ENCODE data around the gene TFB2M.
A peak's percentile ranks its signal among the peaks of the same experiment; 100 is the strongest.

The TFB2M gene

GRCh38 chr1:246527402-246528088, 38.5 kb downstream of the TFB2M start:
- TF ChIP-seq CTCF (IDR thresholded peaks at IDR 0.05; ENCODE audit: insufficient read depth, low read depth, low read length, missing control alignments): no peak
- DNase-seq (ENCODE audit: low read depth): peak; percentile 81
- H3K4me3 ChIP-seq (ENCODE audit: low read depth, low read length): no peak overlapping the region

- no peak for DNase-seq (ENCODE audit: low read depth)
- H3K4me3 ChIP-seq (ENCODE audit: low read depth, low read length): no peak overlapping the region
- no peak for TF ChIP-seq CTCF (IDR thresholded peaks at IDR 0.05; ENCODE audit: insufficient read depth, low read depth, low read length, missing control alignments)
Observed at GRCh38 chr1:246526915-246527314, 39.1 kb downstream of the TFB2M start.

GRCh38 chr1:246526380-246526779, 39.7 kb downstream of the TFB2M start:
- DNase-seq (ENCODE audit: low read depth): no peak
- no peak overlapping the region for H3K4me3 ChIP-seq (ENCODE audit: low read depth, low read length)
- no peak for TF ChIP-seq CTCF (IDR thresholded peaks at IDR 0.05; ENCODE audit: insufficient read depth, low read depth, low read length, missing control alignments)

GRCh38 chr1:246519514-246519913, 46.5 kb downstream of the TFB2M start:
- TF ChIP-seq CTCF (IDR thresholded peaks at IDR 0.05; ENCODE audit: insufficient read depth, low read depth, low read length, missing control alignments): no peak
- DNase-seq (ENCODE audit: low read depth): no peak
- H3K4me3 ChIP-seq (ENCODE audit: low read depth, low read length): no peak overlapping the region

GRCh38 chr1:246518456-246519205, 47.4 kb downstream of the TFB2M start:
- no peak for TF ChIP-seq CTCF (IDR thresholded peaks at IDR 0.05; ENCODE audit: insufficient read depth, low read depth, low read length, missing control alignments)
- no peak overlapping the region for H3K4me3 ChIP-seq (ENCODE audit: low read depth, low read length)
- no peak for DNase-seq (ENCODE audit: low read depth)

- H3K4me3 ChIP-seq (ENCODE audit: low read depth, low read length): no peak overlapping the region
- DNase-seq (ENCODE audit: low read depth): no peak
Observed at GRCh38 chr1:246517391-246517790, 48.7 kb downstream of the TFB2M start.

More at GRCh38 chr1:246517391-246517790, 48.7 kb downstream of the TFB2M start:
- TF ChIP-seq CTCF (IDR thresholded peaks at IDR 0.05; ENCODE audit: insufficient read depth, low read depth, low read length, missing control alignments): no peak
